ENCODE results near the gene PKD2.

The PKD2 gene

GRCh38 chr4:88028946-88029345, 21.5 kb downstream of the PKD2 start:
- DNase-seq = no peak

- DNase-seq = no peak
Observed at GRCh38 chr4:88029556-88029955, 22.1 kb downstream of the PKD2 start.

GRCh38 chr4:88030565-88031310, 23.3 kb downstream of the PKD2 start:
- DNase-seq = no peak

- DNase-seq = no peak
Observed at GRCh38 chr4:88033309-88033708, 25.9 kb downstream of the PKD2 start.

- no peak for DNase-seq
Observed at GRCh38 chr4:88035292-88035691, 27.9 kb downstream of the PKD2 start.

- no peak for DNase-seq
Observed at GRCh38 chr4:88037447-88037846, 30.0 kb downstream of the PKD2 start.

- DNase-seq = no peak
Observed at GRCh38 chr4:88037936-88038335, 30.5 kb downstream of the PKD2 start.

GRCh38 chr4:88040707-88041106, 33.3 kb downstream of the PKD2 start:
- DNase-seq = no peak

- DNase-seq = no peak
Observed at GRCh38 chr4:88041626-88042025, 34.2 kb downstream of the PKD2 start.

GRCh38 chr4:88043001-88043400, 35.6 kb downstream of the PKD2 start:
- no peak for DNase-seq

GRCh38 chr4:88043586-88044340, 36.3 kb downstream of the PKD2 start:
- DNase-seq = no peak

GRCh38 chr4:88045021-88045420, 37.6 kb downstream of the PKD2 start:
- DNase-seq = no peak

GRCh38 chr4:88054229-88054628, 46.8 kb downstream of the PKD2 start:
- no peak for DNase-seq

- no peak for DNase-seq
Observed at GRCh38 chr4:88054901-88055300, 47.5 kb downstream of the PKD2 start.

- no peak for DNase-seq
Observed at GRCh38 chr4:88058295-88058694, 50.9 kb downstream of the PKD2 start.

- DNase-seq = no peak
Observed at GRCh38 chr4:88059766-88060165, 52.3 kb downstream of the PKD2 start.

- no peak for DNase-seq
Observed at GRCh38 chr4:88060431-88060830, 53.0 kb downstream of the PKD2 start.

GRCh38 chr4:88062311-88062710, 54.9 kb downstream of the PKD2 start:
- DNase-seq = no peak

GRCh38 chr4:88062843-88063242, 55.4 kb downstream of the PKD2 start:
- DNase-seq = no peak

GRCh38 chr4:88063634-88064296, 56.3 kb downstream of the PKD2 start:
- DNase-seq = no peak

- DNase-seq = no peak
Observed at GRCh38 chr4:88064410-88064809, 57.0 kb downstream of the PKD2 start.

GRCh38 chr4:88070031-88070430, 62.6 kb downstream of the PKD2 start:
- no peak for DNase-seq

- DNase-seq = no peak
Observed at GRCh38 chr4:88075336-88075735, 67.9 kb downstream of the PKD2 start.

GRCh38 chr4:88077911-88078524, 70.6 kb downstream of the PKD2 start:
- DNase-seq = no peak

Measured in DMS79 (cell line).